Liver (tissue), 9 donors: ENCODE results near the gene DENND2D. TPM values are rescaled to one million over a fixed set of nuclear protein-coding genes. Genes with fewer than 3 reads are reported as not detected.

ENCODE experiments used
- DNase-seq: peaks from one replicate; pipeline ENCODE4 v3.0.0-alpha.2; 2017; ENCODE audit warnings: low spot score
- H3K27ac ChIP-seq, 2 donors: one replicate each; pipeline ENCODE4 v1.7.0; 2013; ENCODE audit warnings: inconsistent platforms in 2 of 2, low read length in 2 of 2, control low read depth in 1 of 2, low read depth in 1 of 2, mild to moderate bottlenecking in 1 of 2
- H3K27me3 ChIP-seq, 4 donors: one replicate each; pipeline versions ENCODE4 v1.6.1 to v1.7.0; 2013; ENCODE audit warnings: low read length in 3 of 4, inconsistent platforms in 1 of 4, mild to moderate bottlenecking in 1 of 4, moderate library complexity in 1 of 4; ENCODE audit not compliant: control insufficient read depth in 4 of 4, insufficient read depth in 4 of 4
- H3K36me3 ChIP-seq, 4 donors: one replicate each; pipeline versions ENCODE4 v1.6.1 to v1.7.0; 2013; ENCODE audit warnings: low read length in 3 of 4, mild to moderate bottlenecking in 3 of 4, low read depth in 1 of 4, moderate library complexity in 1 of 4; ENCODE audit not compliant: control insufficient read depth in 4 of 4, insufficient read depth in 3 of 4
- H3K4me1 ChIP-seq, 4 donors: one replicate each; pipeline versions ENCODE4 v1.6.1 to v1.7.0; 2013; ENCODE audit warnings: low read length in 3 of 4, mild to moderate bottlenecking in 3 of 4, moderate library complexity in 1 of 4; ENCODE audit not compliant: control insufficient read depth in 4 of 4, insufficient read depth in 4 of 4
- H3K4me3 ChIP-seq, 3 donors: one replicate each; pipeline versions ENCODE4 v1.6.1 to v1.7.0; 2013; ENCODE audit warnings: low read length in 3 of 3, control low read depth in 1 of 3, low read depth in 1 of 3, mild to moderate bottlenecking in 1 of 3
- H3K9ac ChIP-seq, 2 donors: one replicate each; pipeline ENCODE4 v1.7.0; 2013; ENCODE audit warnings: low read length in 2 of 2, mild to moderate bottlenecking in 2 of 2, moderate library complexity in 2 of 2, control low read depth in 1 of 2, low read depth in 1 of 2
- H3K9me3 ChIP-seq, 4 donors: one replicate each; pipeline versions ENCODE4 v1.6.1 to v1.7.0; 2013; ENCODE audit warnings: low read length in 3 of 4; ENCODE audit not compliant: control insufficient read depth in 4 of 4
- ATF3 ChIP-seq: IDR thresholded peaks from 2 replicates; pipeline ENCODE4 v1.6.1; 2016; ENCODE audit warnings: antibody characterized with exemption
- EGR1 ChIP-seq, 2 donors: IDR thresholded peaks; 2 replicates each; pipeline ENCODE4 v1.6.1; 2016 to 2018; ENCODE audit warnings: antibody characterized with exemption in 2 of 2, low read depth in 2 of 2
- FOXA1 ChIP-seq: IDR thresholded peaks from 2 replicates; pipeline ENCODE4 v1.6.1; 2016; ENCODE audit warnings: antibody characterized with exemption
- FOXA2 ChIP-seq: IDR thresholded peaks from 2 replicates; pipeline ENCODE4 v1.6.1; 2016; ENCODE audit warnings: antibody characterized with exemption
- GABPA ChIP-seq, 2 donors: IDR thresholded peaks in 1 of 2; conservative IDR thresholded peaks in 1 of 2; 2 replicates each; pipeline ENCODE4 v1.6.1; 2016; ENCODE audit warnings: antibody characterized with exemption in 2 of 2, mild to moderate bottlenecking in 1 of 2, moderate library complexity in 1 of 2
- HNF4A ChIP-seq, 2 donors: conservative IDR thresholded peaks; 2 replicates each; pipeline ENCODE4 v1.6.1; 2016; ENCODE audit warnings: antibody characterized with exemption in 2 of 2, mild to moderate bottlenecking in 2 of 2
- HNF4G ChIP-seq: IDR thresholded peaks from 2 replicates; pipeline ENCODE4 v1.6.1; 2016; ENCODE audit warnings: antibody characterized with exemption
- JUND ChIP-seq, 2 donors: IDR thresholded peaks; 2 replicates each; pipeline ENCODE4 v1.6.1; 2016; ENCODE audit warnings: antibody characterized with exemption in 2 of 2
- NR2F2 ChIP-seq: IDR thresholded peaks from 2 replicates; pipeline ENCODE4 v1.6.1; 2016; ENCODE audit warnings: antibody characterized with exemption
- RAD21 ChIP-seq, 2 donors: IDR thresholded peaks; 2 replicates each; pipeline ENCODE4 v1.6.1; 2016; ENCODE audit warnings: antibody characterized with exemption in 2 of 2, mild to moderate bottlenecking in 2 of 2
- RXRA ChIP-seq, 2 donors: IDR thresholded peaks; 2 replicates each; pipeline ENCODE4 v1.6.1; 2017 to 2018; ENCODE audit warnings: antibody characterized with exemption in 2 of 2, mild to moderate bottlenecking in 1 of 2
- SP1 ChIP-seq: IDR thresholded peaks from 2 replicates; pipeline ENCODE4 v1.6.1; 2018; ENCODE audit warnings: antibody characterized with exemption, mild to moderate bottlenecking
- TAF1 ChIP-seq: conservative IDR thresholded peaks from 2 replicates; pipeline ENCODE4 v1.6.1; 2016; ENCODE audit warnings: antibody characterized with exemption, mild to moderate bottlenecking
- YY1 ChIP-seq: IDR thresholded peaks from 2 replicates; pipeline ENCODE4 v1.6.1; 2016; ENCODE audit warnings: antibody characterized with exemption, mild to moderate bottlenecking
- ZBTB33 ChIP-seq: IDR thresholded peaks from 2 replicates; pipeline ENCODE4 v1.6.1; 2016; ENCODE audit warnings: antibody characterized with exemption
- WGBS: extraction: QIAGEN DNeasy Blood & Tissue Kit; methylation state at CpG from one replicate; pipeline ENCODE4 v1.1.7; 2013; 5-methylcytosine and 5-hydroxymethylcytosine counted together
- polyA plus RNA-seq, 2 donors: library from polyadenylated mRNA; stranded (reverse) in 1 of 2; unstranded in 1 of 2; fragments of 200-250 nt in 1 of 2; fragments of >200 nt in 1 of 2; fragmentation: Nextera tagmentation in 1 of 2; extraction: Ambion mirVana in 1 of 2; gene quantifications; one replicate each; pipeline versions ENCODE4 v1.2.1 to v1.2.3, GENCODE V29; 2013 to 2015
- total RNA-seq, 2 donors: library from RNA; depleted of rRNA; stranded (reverse); fragments of >200 nt; gene quantifications; one replicate each; pipeline ENCODE4 v1.2.3, GENCODE V29; 2014
- TF ChIP-seq, protein P1 (sequence below): IDR thresholded peaks from 2 replicates; pipeline ENCODE4 v1.6.1; 2016; ENCODE audit warnings: antibody characterized with exemption, mild to moderate bottlenecking
- donor health status: healthy.
- donor health status: healthy.
- donor health status: healthy.
- donor health status: healthy.
- donor health status: healthy.

DENND2D gene
- total and polyA plus RNA-seq, 4 donors: 8.8 to 20.7 (median 12.8) TPM

DNA sequence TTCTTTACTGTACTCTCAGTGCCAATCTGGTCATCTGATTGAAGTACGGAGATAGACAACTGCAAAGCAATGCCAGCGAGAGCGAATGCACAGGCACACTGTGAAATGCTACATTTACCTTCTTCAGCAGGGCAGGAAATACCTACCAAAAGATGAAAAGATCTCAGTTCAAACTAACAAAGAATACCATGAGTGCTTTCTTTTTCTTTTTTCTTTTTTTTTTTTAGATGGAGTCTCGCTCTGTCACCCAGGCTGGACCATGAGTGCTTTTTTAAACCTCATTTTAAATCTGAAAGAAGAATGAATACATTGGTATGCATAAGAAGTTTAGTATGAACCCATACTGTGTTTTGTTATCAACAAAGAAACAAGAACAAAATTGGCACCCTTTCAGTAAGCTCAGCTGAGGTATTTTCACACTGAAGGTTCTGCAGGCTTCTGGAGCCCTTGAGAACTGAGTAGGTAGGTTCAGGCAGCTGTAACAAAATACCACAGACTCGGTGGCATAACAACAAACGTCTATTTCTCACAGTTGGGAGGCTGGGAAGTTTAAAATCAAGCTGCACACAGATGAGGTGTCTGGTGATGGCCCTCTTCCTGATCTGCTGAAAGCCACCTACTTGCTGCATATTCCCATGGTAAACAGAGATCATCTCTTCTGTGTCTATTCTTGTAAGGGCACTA lies 25.4 kb upstream of the DENND2D start:
- H3K4me1 ChIP-seq: peaks cover 0 to 11% (median 2%) of the 10 kb centered on the region in 4 donors
- no peak for TF ChIP-seq SP1
- TF ChIP-seq ATF3: no peak
- TF ChIP-seq FOXA2: no peak
- TF ChIP-seq, protein P1, sequence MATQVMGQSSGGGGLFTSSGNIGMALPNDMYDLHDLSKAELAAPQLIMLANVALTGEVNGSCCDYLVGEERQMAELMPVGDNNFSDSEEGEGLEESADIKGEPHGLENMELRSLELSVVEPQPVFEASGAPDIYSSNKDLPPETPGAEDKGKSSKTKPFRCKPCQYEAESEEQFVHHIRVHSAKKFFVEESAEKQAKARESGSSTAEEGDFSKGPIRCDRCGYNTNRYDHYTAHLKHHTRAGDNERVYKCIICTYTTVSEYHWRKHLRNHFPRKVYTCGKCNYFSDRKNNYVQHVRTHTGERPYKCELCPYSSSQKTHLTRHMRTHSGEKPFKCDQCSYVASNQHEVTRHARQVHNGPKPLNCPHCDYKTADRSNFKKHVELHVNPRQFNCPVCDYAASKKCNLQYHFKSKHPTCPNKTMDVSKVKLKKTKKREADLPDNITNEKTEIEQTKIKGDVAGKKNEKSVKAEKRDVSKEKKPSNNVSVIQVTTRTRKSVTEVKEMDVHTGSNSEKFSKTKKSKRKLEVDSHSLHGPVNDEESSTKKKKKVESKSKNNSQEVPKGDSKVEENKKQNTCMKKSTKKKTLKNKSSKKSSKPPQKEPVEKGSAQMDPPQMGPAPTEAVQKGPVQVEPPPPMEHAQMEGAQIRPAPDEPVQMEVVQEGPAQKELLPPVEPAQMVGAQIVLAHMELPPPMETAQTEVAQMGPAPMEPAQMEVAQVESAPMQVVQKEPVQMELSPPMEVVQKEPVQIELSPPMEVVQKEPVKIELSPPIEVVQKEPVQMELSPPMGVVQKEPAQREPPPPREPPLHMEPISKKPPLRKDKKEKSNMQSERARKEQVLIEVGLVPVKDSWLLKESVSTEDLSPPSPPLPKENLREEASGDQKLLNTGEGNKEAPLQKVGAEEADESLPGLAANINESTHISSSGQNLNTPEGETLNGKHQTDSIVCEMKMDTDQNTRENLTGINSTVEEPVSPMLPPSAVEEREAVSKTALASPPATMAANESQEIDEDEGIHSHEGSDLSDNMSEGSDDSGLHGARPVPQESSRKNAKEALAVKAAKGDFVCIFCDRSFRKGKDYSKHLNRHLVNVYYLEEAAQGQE: no peak
- TF ChIP-seq FOXA1: no peak
- TF ChIP-seq GABPA (IDR thresholded peaks at IDR 0.05 in 1 of 2, conservative IDR thresholded peaks at IDR 0.05 in 1 of 2): no peak
- TF ChIP-seq HNF4G: no peak
- no peak overlapping the region for H3K9ac ChIP-seq
- H3K4me3 ChIP-seq: no peak overlapping the region
- no peak for DNase-seq
- no peak overlapping the region for H3K27ac ChIP-seq
- H3K9me3 ChIP-seq: no peaks in the 10 kb centered on the region
- H3K36me3 ChIP-seq: no peaks in the 10 kb centered on the region
- WGBS: 64% methylated on average over 6 of the region's 6 CpGs
- H3K27me3 ChIP-seq: no peaks in the 10 kb centered on the region

- no peaks in the 10 kb centered on the region for H3K27me3 ChIP-seq
- no peaks in the 10 kb centered on the region for H3K9me3 ChIP-seq
- peaks cover 0 to 11% (median 2%) of the 10 kb centered on the region in 4 donors for H3K4me1 ChIP-seq
- TF ChIP-seq HNF4G: no peak
- no peak for TF ChIP-seq NR2F2
- TF ChIP-seq TAF1: no peak
- no peak for TF ChIP-seq SP1
- TF ChIP-seq HNF4A (conservative IDR thresholded peaks at IDR 0.05): no peak
- no peak for TF ChIP-seq JUND (IDR thresholded peaks at IDR 0.05)
- no peak for TF ChIP-seq ZBTB33
- no peak for TF ChIP-seq RXRA (IDR thresholded peaks at IDR 0.05)
- TF ChIP-seq YY1: no peak
- TF ChIP-seq EGR1 (IDR thresholded peaks at IDR 0.05; ENCODE audit: low read depth in 2 of 2): no peak
- TF ChIP-seq FOXA1: no peak
- no peak for TF ChIP-seq RAD21 (IDR thresholded peaks at IDR 0.05)
- TF ChIP-seq, protein P1: no peak
- TF ChIP-seq GABPA (IDR thresholded peaks at IDR 0.05 in 1 of 2, conservative IDR thresholded peaks at IDR 0.05 in 1 of 2): no peak
- TF ChIP-seq ATF3: no peak
- H3K36me3 ChIP-seq: no peaks in the 10 kb centered on the region
- H3K9ac ChIP-seq: no peak overlapping the region
- no peak overlapping the region for H3K27ac ChIP-seq
- no peak overlapping the region for H3K4me3 ChIP-seq
- DNase-seq: no peak
These were observed 24.6 kb upstream of the DENND2D start for GRCh38 chr1:111225091-111225490.
